ENCODE data around the gene MYBPC2. TPM values are rescaled to one million over a fixed set of nuclear protein-coding genes. Genes with fewer than 3 reads are reported as not detected.

Gene MYBPC2
- total RNA-seq, 1 donor from 2014 or later = 0.61 TPM

DNA sequence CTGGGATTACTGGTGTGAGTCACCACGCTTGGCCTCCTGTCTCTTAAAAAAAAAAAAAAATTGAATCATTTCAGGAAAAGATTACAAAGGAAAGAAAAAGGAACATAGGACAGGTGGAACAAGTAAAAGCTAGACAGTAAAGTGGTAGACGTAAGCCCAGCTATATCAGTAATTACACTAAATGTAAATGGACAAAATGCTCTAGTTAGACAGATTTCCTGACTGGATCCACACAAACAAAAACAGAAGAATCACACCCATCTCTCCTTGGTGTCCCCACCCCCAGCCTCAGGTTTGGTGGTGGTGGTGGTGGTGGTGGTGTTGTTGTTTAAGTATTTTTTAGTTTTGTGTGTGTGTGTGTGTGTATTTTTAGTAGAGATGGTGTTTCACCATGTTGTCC lies 20.3 kb upstream of the MYBPC2 start:
- H3K36me3 Mint-ChIP-seq (ENCODE audit: unreplicated experiment) = no peaks in the 10 kb centered on the region
- TF ChIP-seq, protein P1, sequence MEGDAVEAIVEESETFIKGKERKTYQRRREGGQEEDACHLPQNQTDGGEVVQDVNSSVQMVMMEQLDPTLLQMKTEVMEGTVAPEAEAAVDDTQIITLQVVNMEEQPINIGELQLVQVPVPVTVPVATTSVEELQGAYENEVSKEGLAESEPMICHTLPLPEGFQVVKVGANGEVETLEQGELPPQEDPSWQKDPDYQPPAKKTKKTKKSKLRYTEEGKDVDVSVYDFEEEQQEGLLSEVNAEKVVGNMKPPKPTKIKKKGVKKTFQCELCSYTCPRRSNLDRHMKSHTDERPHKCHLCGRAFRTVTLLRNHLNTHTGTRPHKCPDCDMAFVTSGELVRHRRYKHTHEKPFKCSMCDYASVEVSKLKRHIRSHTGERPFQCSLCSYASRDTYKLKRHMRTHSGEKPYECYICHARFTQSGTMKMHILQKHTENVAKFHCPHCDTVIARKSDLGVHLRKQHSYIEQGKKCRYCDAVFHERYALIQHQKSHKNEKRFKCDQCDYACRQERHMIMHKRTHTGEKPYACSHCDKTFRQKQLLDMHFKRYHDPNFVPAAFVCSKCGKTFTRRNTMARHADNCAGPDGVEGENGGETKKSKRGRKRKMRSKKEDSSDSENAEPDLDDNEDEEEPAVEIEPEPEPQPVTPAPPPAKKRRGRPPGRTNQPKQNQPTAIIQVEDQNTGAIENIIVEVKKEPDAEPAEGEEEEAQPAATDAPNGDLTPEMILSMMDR (IDR thresholded peaks at IDR 0.05; ENCODE audit: partially characterized antibody, unreplicated experiment) = no peak
- no peak overlapping the region for H3K27ac Mint-ChIP-seq (ENCODE audit: unreplicated experiment)
- peaks cover 9% of the 10 kb centered on the region for H3K9me3 Mint-ChIP-seq (ENCODE audit: unreplicated experiment)
- H3K27me3 Mint-ChIP-seq (ENCODE audit: unreplicated experiment) = peaks cover 8% of the 10 kb centered on the region
- DNase-seq = no peak
- peaks cover 5% of the 10 kb centered on the region for H3K4me1 Mint-ChIP-seq (ENCODE audit: low read depth, unreplicated experiment)
- no peak overlapping the region for H3K4me3 Mint-ChIP-seq (ENCODE audit: unreplicated experiment)

DNA sequence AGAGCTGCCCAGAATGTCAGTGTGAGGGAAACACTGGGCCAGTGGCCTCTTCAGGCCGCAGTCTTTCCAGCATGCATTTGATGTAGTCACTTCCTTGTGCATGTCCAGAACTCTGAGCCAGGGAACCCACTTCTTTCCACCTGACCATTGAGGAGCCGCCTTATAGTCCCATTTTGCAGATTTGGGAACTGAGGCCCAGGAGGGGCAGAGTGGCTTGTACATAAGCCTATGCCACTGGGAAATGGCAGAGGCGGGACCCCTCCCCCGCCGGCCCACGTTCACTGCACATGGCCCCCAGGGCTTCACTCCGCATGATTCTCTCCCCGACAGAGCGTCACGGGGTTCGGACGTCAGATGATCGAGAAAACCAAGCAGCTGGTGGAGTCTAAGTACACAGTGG lies 19.6 kb upstream of the MYBPC2 start:
- Mint-ChIP-seq H3K4me3 (ENCODE audit: unreplicated experiment) (peak overlapping the region; percentile 25), H3K36me3 (ENCODE audit: unreplicated experiment) (no peaks in the 10 kb centered on the region), H3K27me3 (ENCODE audit: unreplicated experiment) (peaks cover 8% of the 10 kb centered on the region), H3K4me1 (ENCODE audit: low read depth, unreplicated experiment) (peaks cover 5% of the 10 kb centered on the region), H3K9me3 (ENCODE audit: unreplicated experiment) (peaks cover 9% of the 10 kb centered on the region), H3K27ac (ENCODE audit: unreplicated experiment) (no peak overlapping the region)
- DNase-seq = no peak
- TF ChIP-seq, protein P1 (IDR thresholded peaks at IDR 0.05; ENCODE audit: partially characterized antibody, unreplicated experiment) = no peak

GRCh38 chr19:50413531-50413930 lies 19.2 kb upstream of the MYBPC2 start:
- Mint-ChIP-seq H3K36me3 (ENCODE audit: unreplicated experiment) (no peaks in the 10 kb centered on the region), H3K4me3 (ENCODE audit: unreplicated experiment) (no peak overlapping the region), H3K27me3 (ENCODE audit: unreplicated experiment) (peaks cover 8% of the 10 kb centered on the region), H3K27ac (ENCODE audit: unreplicated experiment) (no peak overlapping the region), H3K4me1 (ENCODE audit: low read depth, unreplicated experiment) (peaks cover 5% of the 10 kb centered on the region), H3K9me3 (ENCODE audit: unreplicated experiment) (peaks cover 9% of the 10 kb centered on the region)
- TF ChIP-seq, protein P1 (IDR thresholded peaks at IDR 0.05; ENCODE audit: partially characterized antibody, unreplicated experiment) = no peak
- DNase-seq = no peak

- TF ChIP-seq, protein P1 (IDR thresholded peaks at IDR 0.05; ENCODE audit: partially characterized antibody, unreplicated experiment) = peak; percentile 89
- H3K4me3 Mint-ChIP-seq (ENCODE audit: unreplicated experiment) = no peak overlapping the region
- peaks cover 8% of the 10 kb centered on the region for H3K27me3 Mint-ChIP-seq (ENCODE audit: unreplicated experiment)
- H3K9me3 Mint-ChIP-seq (ENCODE audit: unreplicated experiment) = peaks cover 13% of the 10 kb centered on the region
- peaks cover 11% of the 10 kb centered on the region for H3K4me1 Mint-ChIP-seq (ENCODE audit: low read depth, unreplicated experiment)
- H3K27ac Mint-ChIP-seq (ENCODE audit: unreplicated experiment) = peak overlapping the region; percentile 22
- no peaks in the 10 kb centered on the region for H3K36me3 Mint-ChIP-seq (ENCODE audit: unreplicated experiment)
- peak; percentile 92 for DNase-seq
Measured at GRCh38 chr19:50414864-50415660, 17.6 kb upstream of the MYBPC2 start.

- peaks cover 11% of the 10 kb centered on the region for H3K4me1 Mint-ChIP-seq (ENCODE audit: low read depth, unreplicated experiment)
- H3K9me3 Mint-ChIP-seq (ENCODE audit: unreplicated experiment) = peaks cover 12% of the 10 kb centered on the region
- no peaks in the 10 kb centered on the region for H3K36me3 Mint-ChIP-seq (ENCODE audit: unreplicated experiment)
- H3K4me3 Mint-ChIP-seq (ENCODE audit: unreplicated experiment) = no peak overlapping the region
- no peak for DNase-seq
- TF ChIP-seq, protein P1 (IDR thresholded peaks at IDR 0.05; ENCODE audit: partially characterized antibody, unreplicated experiment) = no peak
- peaks cover 8% of the 10 kb centered on the region for H3K27me3 Mint-ChIP-seq (ENCODE audit: unreplicated experiment)
- no peak overlapping the region for H3K27ac Mint-ChIP-seq (ENCODE audit: unreplicated experiment)
Measured at GRCh38 chr19:50415661-50416033, 17.0 kb upstream of the MYBPC2 start.
